Mesothelial cell of epicardium (in vitro differentiated cells): Measurements from ENCODE around the gene IGLON5. TPM values are rescaled to one million over a fixed set of nuclear protein-coding genes. Genes with fewer than 3 reads are reported as not detected.
A peak's percentile ranks its signal among the peaks of the same experiment; 100 is the strongest.

ENCODE experiments used
- DNase-seq, 2 experiments: peaks; one replicate each; pipeline ENCODE4 v3.0.0; 2021; ENCODE audit warnings: low spot score in 2 of 2; ENCODE audit not compliant: unreplicated experiment in 2 of 2
- H3K27ac Mint-ChIP-seq: 2 replicates; pipeline ENCODE4 v1.8.0; 2021; ENCODE audit warnings: mixed read lengths
- H3K27me3 Mint-ChIP-seq: 2 replicates; pipeline ENCODE4 v1.8.0; 2021; ENCODE audit warnings: low read depth, mixed read lengths
- H3K36me3 Mint-ChIP-seq: 2 replicates; pipeline ENCODE4 v1.8.0; 2021; ENCODE audit warnings: mixed read lengths
- H3K4me1 Mint-ChIP-seq: 2 replicates; pipeline ENCODE4 v1.8.0; 2021; ENCODE audit warnings: mixed read lengths
- H3K4me3 Mint-ChIP-seq: 2 replicates; pipeline ENCODE4 v1.8.0; 2021; ENCODE audit warnings: mild to moderate bottlenecking, moderate library complexity, mixed read lengths
- H3K9me3 Mint-ChIP-seq: 2 replicates; pipeline ENCODE4 v1.8.0; 2021; ENCODE audit warnings: mixed read lengths
- total RNA-seq: library from RNA; stranded (reverse); gene quantifications from 3 replicates; pipeline ENCODE4 v1.2.1, GENCODE V29; 2021
- TF ChIP-seq, protein P1 (sequence below): fragments of 200-600 bp; sonication (generic); IDR thresholded peaks from one replicate; pipeline ENCODE4 v1.5.0; 2021; ENCODE audit warnings: antibody characterized with exemption; ENCODE audit not compliant: unreplicated experiment

Gene IGLON5
- total RNA-seq, 1 donor from 2014 or later, result 24.9 TPM

- peaks cover 22% of the 10 kb centered on the region for H3K27me3 Mint-ChIP-seq
- H3K4me3 Mint-ChIP-seq, result no peak overlapping the region
- H3K4me1 Mint-ChIP-seq, result peaks cover 15% of the 10 kb centered on the region
- peaks cover 1% of the 10 kb centered on the region for H3K36me3 Mint-ChIP-seq
- H3K9me3 Mint-ChIP-seq, result no peaks in the 10 kb centered on the region
- TF ChIP-seq, protein P1, sequence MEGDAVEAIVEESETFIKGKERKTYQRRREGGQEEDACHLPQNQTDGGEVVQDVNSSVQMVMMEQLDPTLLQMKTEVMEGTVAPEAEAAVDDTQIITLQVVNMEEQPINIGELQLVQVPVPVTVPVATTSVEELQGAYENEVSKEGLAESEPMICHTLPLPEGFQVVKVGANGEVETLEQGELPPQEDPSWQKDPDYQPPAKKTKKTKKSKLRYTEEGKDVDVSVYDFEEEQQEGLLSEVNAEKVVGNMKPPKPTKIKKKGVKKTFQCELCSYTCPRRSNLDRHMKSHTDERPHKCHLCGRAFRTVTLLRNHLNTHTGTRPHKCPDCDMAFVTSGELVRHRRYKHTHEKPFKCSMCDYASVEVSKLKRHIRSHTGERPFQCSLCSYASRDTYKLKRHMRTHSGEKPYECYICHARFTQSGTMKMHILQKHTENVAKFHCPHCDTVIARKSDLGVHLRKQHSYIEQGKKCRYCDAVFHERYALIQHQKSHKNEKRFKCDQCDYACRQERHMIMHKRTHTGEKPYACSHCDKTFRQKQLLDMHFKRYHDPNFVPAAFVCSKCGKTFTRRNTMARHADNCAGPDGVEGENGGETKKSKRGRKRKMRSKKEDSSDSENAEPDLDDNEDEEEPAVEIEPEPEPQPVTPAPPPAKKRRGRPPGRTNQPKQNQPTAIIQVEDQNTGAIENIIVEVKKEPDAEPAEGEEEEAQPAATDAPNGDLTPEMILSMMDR, result no peak
- no peak overlapping the region for H3K27ac Mint-ChIP-seq
- no peak for DNase-seq
Observed at GRCh38 chr19:51324167-51324481, 12.7 kb downstream of the IGLON5 start.

DNA sequence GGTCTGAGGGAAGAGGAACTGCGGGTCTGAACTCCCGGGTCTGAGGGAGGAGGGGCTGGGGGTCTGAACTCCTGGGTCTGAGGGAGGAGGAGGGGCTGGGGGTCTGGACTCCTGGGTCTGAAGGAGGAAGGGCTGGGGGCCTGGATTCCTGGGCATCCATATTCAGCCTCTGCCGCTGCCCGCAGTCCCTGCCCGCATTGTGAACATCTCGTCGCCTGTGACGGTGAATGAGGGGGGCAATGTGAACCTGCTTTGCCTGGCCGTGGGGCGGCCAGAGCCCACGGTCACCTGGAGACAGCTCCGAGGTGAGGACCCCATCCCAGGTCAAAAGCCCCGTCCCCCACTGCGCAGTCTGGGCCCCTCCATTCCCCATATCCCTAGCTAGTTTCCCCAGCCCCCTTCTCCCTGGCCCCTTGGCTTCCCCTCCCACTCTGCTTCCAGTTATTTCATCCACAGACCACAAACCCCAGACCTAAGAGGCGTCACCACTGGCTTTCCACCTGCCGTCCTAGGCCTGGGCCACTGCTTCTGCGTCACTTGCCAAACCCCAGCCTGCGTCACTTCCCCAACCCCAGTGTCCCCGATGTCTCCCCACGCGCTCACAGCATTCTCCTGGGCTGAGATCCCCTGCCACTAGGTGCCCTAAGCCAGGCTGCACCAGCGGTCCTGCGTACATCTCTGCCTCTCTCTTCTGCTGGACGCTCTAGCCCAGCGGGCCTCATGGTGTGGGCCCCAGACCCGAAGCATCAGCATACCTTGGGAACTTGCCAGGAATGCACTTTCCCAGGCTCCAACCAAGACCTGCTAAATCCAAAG lies 13.9 kb downstream of the IGLON5 start:
- no peak for DNase-seq
- Mint-ChIP-seq H3K36me3 (peaks cover 10% of the 10 kb centered on the region), H3K27ac (no peak overlapping the region), H3K27me3 (peaks cover 25% of the 10 kb centered on the region), H3K4me1 (peaks cover 6% of the 10 kb centered on the region), H3K9me3 (no peaks in the 10 kb centered on the region), H3K4me3 (no peak overlapping the region)
- TF ChIP-seq, protein P1, result no peak

DNA sequence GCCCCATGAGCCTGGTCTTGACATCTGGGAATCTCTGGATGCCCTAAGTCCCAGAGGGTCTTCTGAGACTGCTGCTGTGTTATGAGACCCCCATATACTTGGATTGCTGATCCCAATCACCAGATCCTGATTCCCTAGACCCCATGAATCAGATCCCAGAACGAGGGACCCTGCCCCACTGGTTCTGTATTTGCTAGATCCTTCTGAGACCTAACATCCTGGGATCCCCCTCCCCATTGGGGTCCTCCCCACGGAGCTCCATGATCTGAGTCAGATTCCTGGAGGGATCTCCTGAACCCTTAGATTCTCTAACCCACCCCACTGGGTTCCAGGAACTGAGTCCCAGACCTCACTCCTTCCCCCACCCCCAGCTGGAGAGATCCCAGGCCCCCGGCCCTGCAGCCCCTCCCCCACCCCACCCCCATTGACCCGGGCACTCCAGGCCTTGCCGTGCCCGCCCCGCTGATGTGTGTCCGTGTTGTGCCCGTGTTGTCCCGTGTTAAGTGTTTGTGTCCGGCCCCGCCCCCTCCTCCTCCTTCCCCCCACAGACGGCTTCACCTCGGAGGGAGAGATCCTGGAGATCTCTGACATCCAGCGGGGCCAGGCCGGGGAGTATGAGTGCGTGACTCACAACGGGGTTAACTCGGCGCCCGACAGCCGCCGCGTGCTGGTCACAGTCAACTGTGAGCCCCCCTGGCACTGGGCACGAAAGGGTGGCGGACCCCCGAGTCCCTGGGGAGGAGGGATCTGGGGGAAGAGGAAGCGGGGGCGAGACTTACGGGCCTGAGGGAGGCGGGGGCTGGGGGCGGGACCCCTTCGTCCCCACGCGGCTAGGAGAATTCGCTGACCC lies 15.0 kb downstream of the IGLON5 start:
- H3K9me3 Mint-ChIP-seq, result peaks cover 6% of the 10 kb centered on the region
- peaks cover 18% of the 10 kb centered on the region for H3K36me3 Mint-ChIP-seq
- peaks cover 1% of the 10 kb centered on the region for H3K4me1 Mint-ChIP-seq
- H3K27ac Mint-ChIP-seq, result no peak overlapping the region
- peaks cover 25% of the 10 kb centered on the region for H3K27me3 Mint-ChIP-seq
- no peak for DNase-seq
- TF ChIP-seq, protein P1, result no peak
- no peak overlapping the region for H3K4me3 Mint-ChIP-seq

GRCh38 chr19:51327066-51328001 lies 15.9 kb downstream of the IGLON5 start:
- TF ChIP-seq, protein P1, result no peak
- H3K4me3 Mint-ChIP-seq, result peak overlapping the region; percentile 28
- peaks cover 12% of the 10 kb centered on the region for H3K9me3 Mint-ChIP-seq
- no peak for DNase-seq
- H3K4me1 Mint-ChIP-seq, result peaks cover 1% of the 10 kb centered on the region
- peaks cover 26% of the 10 kb centered on the region for H3K36me3 Mint-ChIP-seq
- peaks cover 25% of the 10 kb centered on the region for H3K27me3 Mint-ChIP-seq
- no peak overlapping the region for H3K27ac Mint-ChIP-seq

- Mint-ChIP-seq H3K4me1 (peaks cover 1% of the 10 kb centered on the region), H3K9me3 (peaks cover 12% of the 10 kb centered on the region), H3K27me3 (peaks cover 15% of the 10 kb centered on the region), H3K4me3 (no peak overlapping the region), H3K36me3 (peaks cover 27% of the 10 kb centered on the region), H3K27ac (no peak overlapping the region)
- no peak for DNase-seq
- TF ChIP-seq, protein P1, result no peak
Observed at GRCh38 chr19:51329411-51329810, 18.0 kb downstream of the IGLON5 start.
